ENCODE results near the gene GRID1.

GRID1 gene

DNA sequence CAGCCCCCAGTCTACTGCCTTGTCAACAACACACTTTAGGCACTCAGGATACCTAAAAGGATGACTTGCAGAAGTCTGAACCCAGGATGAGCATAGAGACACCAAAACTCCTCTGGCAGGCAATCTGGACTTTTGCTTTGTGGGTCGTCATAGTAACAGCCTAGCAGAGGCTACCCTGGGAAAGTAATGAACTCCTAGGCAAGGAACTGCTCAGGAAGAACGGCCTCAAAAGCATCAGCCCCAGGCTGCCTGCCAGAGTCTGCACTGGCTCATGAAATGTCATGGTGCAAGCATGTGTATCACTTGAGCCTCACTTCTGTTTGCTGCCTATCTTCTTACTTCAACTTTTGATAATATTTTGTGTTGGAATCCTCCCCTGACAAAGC is 715.1 kb downstream of the GRID1 start:
- no peak for DNase-seq

DNA sequence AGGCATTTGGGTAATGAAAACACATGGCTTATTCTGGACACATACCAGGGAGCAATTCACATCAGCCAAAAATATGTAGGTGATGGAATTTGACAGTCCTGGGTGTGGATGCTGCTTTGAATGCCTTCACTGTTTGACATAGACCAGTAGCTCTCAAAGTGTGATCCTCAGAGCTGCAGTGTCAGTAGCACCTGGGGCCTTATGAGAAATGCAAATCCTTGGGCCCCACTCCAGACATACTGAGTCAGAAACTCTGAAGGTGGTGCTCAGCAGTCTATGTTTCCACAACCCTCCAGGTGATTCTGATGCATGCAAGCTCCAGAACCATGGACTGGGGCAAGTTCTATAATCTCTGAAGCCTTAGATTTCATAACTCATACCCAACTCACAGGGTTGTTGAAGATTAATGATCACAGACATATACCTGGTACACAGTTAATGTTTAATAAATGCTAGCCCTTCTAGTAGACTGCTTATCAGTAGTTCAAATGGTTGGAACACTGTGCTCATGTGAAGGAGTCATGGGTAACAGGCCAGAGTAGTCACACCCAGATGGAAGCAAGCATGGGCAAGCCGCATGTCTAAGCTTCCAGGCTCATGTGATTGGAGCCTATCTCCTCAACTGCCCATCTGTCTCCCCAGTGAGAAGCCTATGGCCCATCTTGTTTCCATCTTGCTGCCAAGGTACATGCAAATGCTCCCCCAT is 715.7 kb downstream of the GRID1 start:
- DNase-seq, result no peak

DNA sequence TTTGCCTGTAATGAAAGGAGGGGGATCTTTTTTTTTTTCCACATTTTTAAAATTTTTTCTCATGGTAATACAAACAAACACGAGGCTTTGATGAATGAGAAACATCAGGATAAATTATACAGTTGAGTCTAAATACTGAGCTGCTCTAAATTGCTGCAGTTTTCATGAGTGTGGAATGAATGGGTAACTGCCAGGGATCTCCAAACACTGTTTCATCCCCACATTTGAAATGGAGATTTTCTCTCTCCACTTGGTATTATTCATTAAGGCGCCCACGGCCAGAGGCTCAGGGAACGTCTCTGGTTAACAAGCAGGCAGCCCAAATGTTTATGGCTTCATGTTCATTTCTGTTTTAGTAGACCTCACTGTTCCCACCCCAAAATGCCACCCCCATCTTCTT is 717.1 kb downstream of the GRID1 start:
- DNase-seq, result no peak

DNA sequence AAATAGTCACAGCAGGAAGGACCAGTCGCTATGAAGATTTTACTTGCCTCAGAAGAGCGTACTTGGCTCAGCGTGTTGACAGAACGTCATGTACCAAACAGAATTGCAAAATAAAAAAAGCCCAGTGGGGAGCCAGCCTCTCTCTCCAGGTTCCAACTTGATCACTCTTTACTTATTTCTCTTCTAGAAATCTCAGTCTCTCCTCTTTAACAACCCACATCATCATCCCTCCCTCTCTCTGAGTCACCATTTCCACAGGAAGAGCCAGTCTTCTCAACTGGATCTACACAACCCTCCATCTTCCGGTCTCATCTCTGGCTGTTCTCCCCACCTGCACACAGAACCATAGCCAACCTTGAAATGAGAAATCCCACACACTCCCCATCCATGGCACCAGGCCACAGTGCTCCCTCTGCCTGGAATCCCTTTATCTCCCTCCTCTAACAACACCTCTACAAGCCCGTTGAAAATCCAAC is 718.3 kb downstream of the GRID1 start:
- no peak for DNase-seq

DNA sequence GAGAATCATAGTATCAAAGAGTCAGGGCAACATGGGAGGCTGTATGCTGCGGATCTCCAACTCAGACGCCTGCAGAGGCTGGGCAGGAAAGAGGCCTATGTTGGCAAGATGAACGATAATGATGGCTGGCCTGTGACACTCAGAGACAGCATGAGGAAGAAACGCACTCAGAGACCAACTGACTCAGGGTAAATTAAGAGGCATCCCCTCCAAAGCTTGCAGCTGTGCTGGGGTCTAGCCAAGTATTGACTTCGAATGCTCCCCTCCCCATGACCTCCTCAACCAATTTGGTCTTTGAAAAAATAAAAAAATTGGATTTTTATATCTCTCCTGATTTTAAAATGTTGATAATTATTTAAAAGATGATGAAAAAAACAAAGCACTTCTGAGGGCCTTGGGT is 718.9 kb downstream of the GRID1 start:
- DNase-seq, result no peak

DNA sequence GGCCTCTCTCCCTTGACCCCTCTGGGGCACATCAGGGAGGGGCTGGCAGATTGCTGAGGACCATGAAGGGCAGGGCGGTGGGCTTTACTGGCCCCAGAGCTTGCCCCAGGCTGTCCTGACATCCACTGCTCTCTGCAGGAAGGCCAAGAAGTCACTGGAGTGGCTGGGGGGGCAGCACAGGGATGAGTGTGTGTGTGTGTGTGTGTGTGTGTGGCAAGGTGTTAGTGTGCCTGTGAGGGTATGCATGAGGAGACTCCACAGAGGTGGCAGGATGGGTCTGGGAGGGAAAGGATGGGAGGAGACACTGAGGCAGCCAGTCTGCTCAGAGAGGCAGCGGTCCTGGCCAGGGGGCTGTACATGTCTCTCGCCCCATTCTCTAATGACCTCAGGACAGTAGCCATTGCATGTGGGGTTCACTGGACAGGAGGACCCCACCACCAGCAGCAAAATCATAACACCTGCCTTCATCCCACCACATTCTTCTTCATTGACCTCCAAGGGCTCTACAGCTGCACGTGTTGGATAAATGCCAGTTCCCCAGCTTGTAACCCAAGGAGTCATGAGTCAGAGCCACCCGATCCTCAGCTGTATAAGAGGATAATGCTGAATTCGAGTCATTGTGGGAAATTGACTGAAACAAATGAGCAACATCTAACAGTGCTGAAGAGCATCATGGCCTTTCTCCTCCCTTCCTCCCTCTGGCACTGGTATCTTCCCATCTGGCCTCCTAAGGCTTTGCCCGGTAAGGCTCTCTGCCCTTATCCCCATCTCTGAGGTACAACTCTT is 720.5 kb downstream of the GRID1 start:
- no peak for DNase-seq

DNA sequence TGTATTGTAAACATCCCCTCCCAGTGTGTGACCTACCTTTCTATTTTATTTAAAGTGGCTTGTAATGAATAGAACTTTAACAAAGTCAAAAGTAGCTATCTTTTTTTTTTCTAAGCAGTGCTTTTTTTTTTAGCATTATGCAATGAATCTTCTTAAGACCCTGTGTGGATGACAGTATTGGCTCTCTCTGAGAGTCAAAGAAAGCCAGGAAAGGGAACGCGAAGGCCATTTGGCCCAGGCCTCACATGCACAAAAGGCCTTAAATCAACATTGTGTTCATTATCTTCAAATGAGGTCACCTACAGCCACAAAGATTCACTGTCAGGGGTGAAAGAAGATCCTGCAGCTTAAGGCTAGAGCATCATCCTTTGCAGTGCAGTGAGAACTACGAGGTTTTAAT is 721.5 kb downstream of the GRID1 start:
- no peak for DNase-seq

DNA sequence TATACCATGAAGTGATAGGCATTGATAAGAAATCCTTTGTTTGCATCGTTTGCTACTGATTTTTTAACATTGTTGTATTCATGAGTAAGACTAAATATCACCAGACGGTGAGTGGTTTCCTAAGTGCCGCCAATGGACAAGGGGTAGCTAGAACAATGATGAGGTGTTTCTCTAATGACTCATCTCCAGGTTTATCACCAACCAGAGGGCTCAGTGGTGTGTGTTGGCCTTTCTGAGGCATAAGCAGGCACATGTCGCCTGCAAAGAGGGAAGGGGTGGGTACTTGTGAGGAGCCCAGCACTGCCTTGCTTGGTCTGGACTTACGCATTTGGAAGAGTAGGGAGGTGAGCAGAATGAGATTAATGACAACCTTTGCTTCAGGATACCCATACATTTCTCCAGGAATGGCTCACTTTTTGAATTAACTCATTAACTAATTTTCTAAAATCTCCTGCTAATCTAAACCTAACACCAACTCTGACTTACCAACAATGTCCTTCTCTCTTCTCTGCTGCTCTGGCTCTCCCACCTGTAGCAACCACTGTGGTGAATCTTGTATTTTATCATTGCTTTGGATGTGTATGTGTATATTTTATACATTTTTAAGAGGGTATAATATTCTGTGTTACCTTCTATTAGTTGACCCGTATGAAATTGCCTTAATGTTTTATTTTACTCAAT is 722.6 kb downstream of the GRID1 start:
- no peak for DNase-seq

DNA sequence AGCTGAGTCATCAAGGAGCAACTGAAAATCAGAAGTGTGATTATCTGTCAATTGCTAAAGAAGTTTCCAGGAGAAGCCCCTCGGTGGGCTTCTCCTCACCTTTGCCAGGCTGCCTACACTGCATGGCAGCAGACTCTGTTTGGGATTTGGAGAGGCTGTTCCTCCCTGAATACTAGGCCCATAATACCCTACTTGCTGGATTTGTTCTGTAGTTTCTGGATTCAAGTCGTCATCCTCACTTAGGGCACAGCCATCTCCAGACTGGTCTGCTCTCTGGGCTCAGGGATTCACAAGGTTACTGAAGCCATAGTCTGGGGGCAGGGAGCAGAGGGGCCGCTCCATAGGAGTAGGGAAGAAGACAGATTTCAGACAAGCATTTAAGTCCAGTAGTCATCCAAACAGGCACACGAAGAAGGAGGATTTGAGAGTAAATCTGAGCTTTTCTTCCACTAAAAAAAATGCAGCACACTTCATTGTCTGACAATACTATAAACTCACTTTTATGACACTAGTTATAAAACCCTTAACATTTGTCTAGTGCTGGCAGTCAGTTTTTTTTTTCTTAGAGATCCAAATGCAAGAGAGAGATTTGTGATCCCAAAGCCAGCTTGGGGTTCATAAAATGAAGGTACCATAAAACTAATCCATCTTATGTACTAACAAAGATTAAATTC is 723.3 kb downstream of the GRID1 start:
- no peak for DNase-seq

DNA sequence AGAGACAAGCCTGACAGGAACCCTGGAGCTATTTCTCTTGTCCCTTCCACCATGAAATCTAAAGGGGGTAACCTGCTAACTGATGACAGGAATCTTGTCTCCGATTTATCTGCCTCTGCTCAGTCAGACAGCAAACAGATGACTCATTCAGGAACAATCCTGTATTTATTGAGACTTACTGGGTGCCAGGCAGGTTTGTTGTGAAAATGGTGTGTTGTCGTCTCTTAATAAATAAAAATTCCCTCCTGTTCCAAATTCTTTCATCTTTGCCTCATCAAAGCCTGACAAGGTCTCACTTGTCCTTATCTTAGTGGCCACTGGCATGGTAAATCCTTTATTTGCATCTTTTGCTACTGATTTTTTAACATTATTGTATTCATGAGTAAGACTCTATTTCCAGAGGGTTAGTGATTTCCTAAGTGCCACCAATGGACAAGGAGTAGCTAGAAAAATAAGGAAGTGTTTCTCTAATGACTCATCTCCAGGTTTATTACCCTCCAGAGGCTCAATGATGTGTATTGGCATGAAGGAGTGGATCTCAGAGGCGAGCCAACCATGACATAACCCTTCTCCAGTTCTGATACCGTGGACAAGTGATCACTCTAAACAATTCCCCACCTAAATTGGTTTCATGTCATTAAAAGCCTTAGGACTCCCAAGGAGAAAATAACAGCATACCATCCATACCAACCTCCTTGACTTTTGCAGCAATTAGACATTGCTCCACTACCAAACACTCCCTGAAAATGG is 724.0 kb downstream of the GRID1 start:
- DNase-seq, result no peak

DNA sequence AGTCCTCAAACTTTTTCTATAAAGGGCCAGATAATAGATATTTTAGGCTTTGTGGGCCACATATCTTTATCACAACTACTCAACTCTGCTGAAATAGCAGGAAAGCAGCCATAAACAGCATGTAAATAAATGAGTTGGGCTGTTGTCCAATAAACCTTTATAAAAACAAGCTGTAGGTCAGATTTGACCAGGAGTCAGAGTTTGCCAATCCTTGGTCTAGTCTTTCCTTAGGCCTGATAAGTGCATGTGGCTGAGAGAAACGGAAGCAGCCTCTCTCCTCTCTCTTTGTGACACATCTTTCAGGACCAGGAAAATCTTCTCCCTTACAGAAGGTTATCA is 724.5 kb downstream of the GRID1 start:
- no peak for DNase-seq

DNA sequence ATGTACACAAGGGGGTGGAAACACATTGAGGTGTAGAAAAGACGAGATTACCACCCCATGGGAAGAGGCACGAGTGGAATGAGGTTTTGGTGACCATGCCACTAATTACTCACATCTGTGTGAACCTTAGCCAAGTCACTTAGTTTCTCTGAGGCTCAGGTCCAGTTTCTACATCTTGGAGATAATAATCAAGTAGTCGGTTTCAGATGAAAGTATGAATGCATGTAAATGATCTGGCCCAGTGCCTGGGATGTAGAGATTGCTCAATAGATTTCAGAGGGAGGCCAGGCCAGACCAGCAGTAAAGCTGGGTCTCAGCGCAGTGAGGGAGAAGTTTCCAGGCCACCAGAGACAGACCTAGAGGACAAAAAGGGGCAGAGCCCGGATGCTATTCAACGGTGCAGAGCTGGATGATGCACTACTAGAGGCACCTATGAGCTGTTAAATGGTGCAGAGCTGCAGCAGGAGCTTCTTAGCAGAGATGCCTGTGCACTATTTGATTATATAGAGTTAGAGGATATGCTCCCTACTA is 725.1 kb downstream of the GRID1 start:
- DNase-seq, result no peak

DNA sequence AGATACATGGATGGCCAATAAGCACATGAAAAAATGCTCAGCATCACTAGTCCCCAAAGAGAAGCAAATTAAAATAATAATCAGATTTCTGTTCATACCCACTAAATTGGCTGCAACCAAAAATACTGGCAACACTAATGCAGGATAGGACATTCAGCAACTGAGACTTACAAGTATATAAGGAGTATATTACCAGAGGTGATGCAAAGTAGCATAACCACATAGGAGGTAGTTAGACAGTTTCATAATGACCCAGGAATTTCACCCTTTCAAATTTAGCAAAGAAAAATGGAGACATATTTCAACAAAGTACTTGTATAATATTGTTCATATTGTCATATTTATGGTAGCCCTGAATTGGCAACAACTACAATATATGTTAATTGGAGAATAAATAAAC is 727.8 kb downstream of the GRID1 start:
- no peak for DNase-seq

DNA sequence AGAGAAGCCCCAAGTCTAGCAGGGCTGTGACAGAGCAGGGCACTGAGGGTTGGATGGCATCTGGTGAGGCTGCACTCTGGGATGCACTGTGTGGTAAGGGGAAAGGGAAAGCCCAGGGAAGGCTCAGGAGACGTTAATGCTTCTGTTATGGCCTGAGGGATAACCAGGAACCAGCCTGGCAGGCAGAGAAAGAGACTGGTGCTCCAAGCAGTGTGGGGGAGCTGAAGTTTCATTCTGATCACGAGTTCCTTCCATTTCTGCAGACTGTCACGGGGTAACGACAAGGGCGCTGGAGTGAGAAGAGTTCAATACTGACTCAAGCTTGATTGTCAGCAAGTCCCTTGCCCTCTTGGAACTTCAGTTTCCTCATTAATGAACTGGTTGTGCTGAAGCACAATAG is 730.9 kb downstream of the GRID1 start:
- DNase-seq, result no peak

DNA sequence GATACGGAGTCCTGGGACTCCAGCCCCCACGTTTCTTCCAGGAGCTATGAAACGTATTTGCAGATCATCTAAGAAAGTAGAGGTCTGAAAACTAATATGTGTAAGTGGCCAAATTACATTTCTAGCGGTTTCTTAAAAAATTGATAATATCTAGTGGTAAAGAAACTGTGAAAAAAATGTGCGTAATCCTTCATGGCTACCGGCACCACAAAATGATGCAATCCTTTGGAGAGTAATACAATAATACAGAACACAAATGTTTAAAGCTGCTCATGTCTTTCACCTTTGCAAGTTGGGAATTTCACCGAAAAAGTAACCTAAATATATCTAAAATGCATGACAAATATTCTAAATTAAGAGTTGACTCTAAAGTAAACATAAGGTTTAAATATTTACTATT is 742.1 kb downstream of the GRID1 start:
- DNase-seq, result no peak

DNA sequence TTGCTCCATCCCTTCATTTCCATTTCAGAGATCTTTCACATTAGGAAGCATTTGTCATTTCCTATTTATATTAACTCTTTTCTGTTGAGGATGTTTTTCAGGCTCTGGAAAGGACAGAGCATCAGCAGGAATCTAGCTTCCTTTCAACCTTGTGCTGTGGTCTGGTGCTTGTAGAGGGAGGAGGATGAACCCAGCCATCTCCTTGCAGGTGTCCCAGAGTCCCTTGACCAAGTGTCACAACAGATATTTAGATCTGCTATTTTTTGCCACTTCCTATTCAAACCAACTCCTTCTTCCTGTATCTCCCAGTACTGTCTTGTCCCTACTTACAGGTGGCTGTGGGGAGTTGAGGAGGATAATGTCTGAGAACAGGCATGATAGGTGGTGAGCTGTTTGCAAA is 742.8 kb downstream of the GRID1 start:
- DNase-seq, result no peak

DNA sequence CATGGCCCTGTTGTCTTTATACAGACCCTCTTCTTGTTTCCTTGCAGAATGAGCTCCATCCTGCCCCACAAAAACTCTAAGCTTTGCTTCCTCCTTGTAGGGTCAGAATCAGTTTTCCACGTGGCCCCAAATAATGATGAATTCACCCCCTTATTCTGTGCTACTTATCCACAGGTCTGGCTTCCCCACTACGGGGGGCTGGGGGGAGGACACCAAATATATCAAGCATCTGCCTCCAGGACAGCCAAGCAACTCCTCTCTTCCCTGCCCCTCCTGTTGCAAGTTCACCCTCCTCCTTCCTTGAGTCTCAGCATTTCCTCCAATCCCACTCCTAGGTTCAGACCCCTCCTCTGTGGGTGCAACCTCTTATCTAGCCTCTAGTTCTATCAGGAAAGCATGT is 743.3 kb downstream of the GRID1 start:
- no peak for DNase-seq

DNA sequence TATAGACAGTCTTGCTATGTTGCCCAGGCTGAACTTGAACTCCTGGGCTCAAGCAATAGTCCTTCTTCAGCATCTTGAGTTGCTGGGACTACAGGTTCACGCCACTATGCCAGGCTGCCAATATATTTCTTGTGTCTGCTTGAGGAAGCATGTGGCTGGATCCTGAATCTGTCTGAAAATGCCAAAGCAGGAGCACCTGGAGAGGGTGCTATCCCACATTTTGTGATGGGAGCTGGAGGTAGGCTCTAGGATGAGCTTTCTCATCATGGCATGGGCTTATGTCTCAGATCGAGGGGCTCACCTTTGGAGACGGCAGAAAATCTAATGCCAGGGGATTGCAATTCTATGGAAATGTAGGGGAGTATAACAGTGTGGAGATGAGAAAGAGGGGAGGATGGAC is 744.2 kb downstream of the GRID1 start:
- DNase-seq, result no peak

DNA sequence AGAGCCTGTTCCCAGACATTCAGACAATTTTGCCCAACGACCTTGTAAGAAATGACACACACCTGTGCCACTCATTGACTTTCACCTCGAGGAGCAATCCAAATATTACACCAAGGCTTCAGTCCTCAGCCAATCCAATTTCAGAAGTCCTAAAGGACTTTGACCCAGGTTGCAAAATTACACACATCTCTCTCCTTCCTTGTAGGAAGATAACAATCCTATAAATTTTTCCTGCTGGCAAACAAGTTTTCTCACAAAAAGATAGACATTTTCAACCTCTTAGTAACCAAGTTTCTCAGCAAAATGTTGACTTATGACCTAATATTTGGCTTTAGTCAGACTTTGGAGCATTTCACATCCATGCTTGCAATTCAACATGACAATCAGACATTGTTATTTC is 745.0 kb downstream of the GRID1 start:
- DNase-seq, result no peak

DNA sequence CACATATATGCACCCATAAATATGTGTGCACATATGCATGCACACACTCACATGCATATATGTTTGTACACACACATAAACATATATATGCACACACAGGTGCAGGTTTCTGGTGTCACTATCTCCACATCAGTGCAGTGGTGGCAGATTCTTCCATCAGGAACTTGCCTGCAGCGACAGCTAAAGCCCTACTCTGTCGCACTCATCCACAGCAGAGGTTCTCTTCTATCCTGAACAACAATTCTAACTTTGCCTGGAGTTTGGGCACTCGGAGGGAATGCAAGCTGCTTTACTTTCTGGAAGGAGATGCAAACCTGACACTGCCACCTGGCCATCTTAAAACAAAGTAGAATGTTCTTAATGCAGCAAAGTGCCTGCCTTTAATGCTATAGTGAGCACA is 745.8 kb downstream of the GRID1 start:
- no peak for DNase-seq

DNA sequence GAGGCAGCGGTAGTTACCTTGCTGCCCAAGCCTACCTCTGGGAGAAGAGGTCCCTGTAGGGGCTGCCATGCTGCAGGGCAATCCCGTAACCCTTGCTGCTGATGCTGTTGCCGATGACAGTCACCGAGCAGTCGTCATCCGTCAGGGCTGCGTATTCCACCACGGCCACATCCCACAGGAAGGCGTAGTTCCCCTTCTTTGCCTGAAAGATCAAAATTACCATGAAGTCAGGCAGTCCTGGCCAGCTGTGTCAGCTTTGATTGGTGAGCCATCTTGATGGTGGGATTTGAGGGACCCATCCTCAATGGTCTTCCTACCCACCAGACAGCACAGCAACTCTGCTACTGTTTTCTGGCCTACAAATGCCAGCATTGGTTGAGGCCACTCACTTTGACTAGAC is 746.8 kb downstream of the GRID1 start:
- DNase-seq, result no peak

DNA sequence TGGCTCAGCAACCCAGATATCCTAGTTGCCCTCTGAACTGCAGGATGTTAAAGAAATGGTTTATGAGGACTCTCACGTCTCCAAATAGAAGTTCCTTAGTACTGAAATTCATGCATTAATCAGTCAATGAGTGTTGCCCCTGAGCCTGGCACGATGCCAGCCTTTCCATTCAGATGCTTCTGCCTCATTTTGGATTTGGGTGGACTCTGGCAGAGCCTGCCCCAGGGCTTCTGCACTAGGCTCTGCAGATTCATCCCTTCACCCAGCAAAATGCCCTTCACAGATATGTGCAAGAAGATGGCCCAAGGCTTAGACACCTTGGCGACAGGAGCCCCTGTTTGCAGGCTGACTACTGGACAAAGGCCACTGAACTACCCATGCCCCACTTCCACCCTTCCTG is 747.8 kb downstream of the GRID1 start:
- no peak for DNase-seq
